PC-9 (cell line): Measurements from ENCODE around the gene TOM1L2.

Source experiments
- EZH2 ChIP-seq: fragments of 200-600 bp; sonication (generic); IDR thresholded peaks from 2 replicates; pipeline ENCODE4 v1.8.0; 2017; ENCODE audit warnings: antibody characterized with exemption, low read depth
- TF ChIP-seq, protein P1 (sequence below): fragments of 200-600 bp; sonication (generic); conservative IDR thresholded peaks from 2 replicates; pipeline ENCODE4 v1.6.1; 2017; ENCODE audit warnings: mixed run types, antibody characterized with exemption, mild to moderate bottlenecking, moderate library complexity

- TF ChIP-seq EZH2: no peak
- TF ChIP-seq, protein P1, sequence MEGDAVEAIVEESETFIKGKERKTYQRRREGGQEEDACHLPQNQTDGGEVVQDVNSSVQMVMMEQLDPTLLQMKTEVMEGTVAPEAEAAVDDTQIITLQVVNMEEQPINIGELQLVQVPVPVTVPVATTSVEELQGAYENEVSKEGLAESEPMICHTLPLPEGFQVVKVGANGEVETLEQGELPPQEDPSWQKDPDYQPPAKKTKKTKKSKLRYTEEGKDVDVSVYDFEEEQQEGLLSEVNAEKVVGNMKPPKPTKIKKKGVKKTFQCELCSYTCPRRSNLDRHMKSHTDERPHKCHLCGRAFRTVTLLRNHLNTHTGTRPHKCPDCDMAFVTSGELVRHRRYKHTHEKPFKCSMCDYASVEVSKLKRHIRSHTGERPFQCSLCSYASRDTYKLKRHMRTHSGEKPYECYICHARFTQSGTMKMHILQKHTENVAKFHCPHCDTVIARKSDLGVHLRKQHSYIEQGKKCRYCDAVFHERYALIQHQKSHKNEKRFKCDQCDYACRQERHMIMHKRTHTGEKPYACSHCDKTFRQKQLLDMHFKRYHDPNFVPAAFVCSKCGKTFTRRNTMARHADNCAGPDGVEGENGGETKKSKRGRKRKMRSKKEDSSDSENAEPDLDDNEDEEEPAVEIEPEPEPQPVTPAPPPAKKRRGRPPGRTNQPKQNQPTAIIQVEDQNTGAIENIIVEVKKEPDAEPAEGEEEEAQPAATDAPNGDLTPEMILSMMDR: no peak
These were observed 12.5 kb downstream of the TOM1L2 start for GRCh38 chr17:17959520-17960361.
